ENCODE results near the gene PLEKHG4B.
"Not testable (repeated sequence)": the region's sequence is repeated elsewhere in the genome, so short reads cannot be mapped to it uniquely, and the experiment has no call there.

PLEKHG4B gene

GRCh38 chr5:235527-235926 lies 143.6 kb downstream of the PLEKHG4B start:
- DNase-seq = not testable (repeated sequence)

GRCh38 chr5:237931-238330 lies 146.0 kb downstream of the PLEKHG4B start:
- DNase-seq = not testable (repeated sequence)
